B cell (primary cell): ENCODE measurements around the gene ATP8A1. TPM values are rescaled to one million over a fixed set of nuclear protein-coding genes. Genes with fewer than 3 reads are reported as not detected.

Source experiments
- ATAC-seq: fragments of 200-7000 bp; cut with Tn5 transposase; one replicate; pipeline ENCODE4 v1.10.0; 2021; ENCODE audit warnings: low read depth, mild to moderate bottlenecking, moderate number of reproducible peaks, moderate library complexity
- CTCF ChIA-PET: fragments of 350-600 bp; sonication (Branson Sonifier 250); formaldehyde crosslinking; loops from one replicate; lab custom pipeline; 2021; ENCODE audit warnings: antibody characterized with exemption, inconsistent platforms; lab: Charles Lee
- POLR2A ChIA-PET: fragments of 350-600 bp; sonication (Branson Sonifier 250); formaldehyde crosslinking; loops from one replicate; lab custom pipeline; 2021; ENCODE audit warnings: antibody characterized with exemption; lab: Charles Lee
- DNase-seq: peaks from one replicate; pipeline ENCODE4 v3.0.0; 2013
- H2AFZ ChIP-seq: 2 replicates; pipeline ENCODE4 v1.6.1; 2012; ENCODE audit warnings: mild to moderate bottlenecking, low read depth, low read length; ENCODE audit not compliant: insufficient read depth, poor library complexity, severe bottlenecking
- H3K27ac ChIP-seq, 2 donors: 1 replicate in 1 of 2; 2 replicates in 1 of 2; pipeline ENCODE4 v1.5.1; 2012 to 2013; ENCODE audit warnings: low read length in 2 of 2, mild to moderate bottlenecking in 2 of 2, moderate library complexity in 1 of 2
- H3K27me3 ChIP-seq, 4 experiments: fragments of 200-600 bp in 1 of 4; sonication (generic) in 1 of 4; replicated peaks in 1 of 4; 1 replicate in 2 of 4; 2 replicates in 2 of 4; pipeline versions ENCODE4 v1.6.1 to v1.7.0; 2013 to 2016; ENCODE audit warnings: low read length in 3 of 4, mild to moderate bottlenecking in 2 of 4, mixed read lengths in 1 of 4, moderate library complexity in 1 of 4; ENCODE audit not compliant: insufficient read depth in 4 of 4, control insufficient read depth in 3 of 4; ENCODE audit errors: control extremely low read depth in 1 of 4
- H3K36me3 ChIP-seq, 2 experiments: replicated peaks in 1 of 2; 1 replicate in 1 of 2; 2 replicates in 1 of 2; pipeline versions ENCODE4 v1.6.1 to v1.7.1; 2013; ENCODE audit warnings: low read length in 1 of 2; ENCODE audit not compliant: insufficient read depth in 2 of 2, control insufficient read depth in 1 of 2; ENCODE audit errors: control extremely low read depth in 1 of 2, extremely low read depth in 1 of 2
- H3K4me1 ChIP-seq, 2 donors: fragments of 200-600 bp in 1 of 2; sonication (generic) in 1 of 2; 1 replicate in 1 of 2; 2 replicates in 1 of 2; pipeline versions ENCODE4 v1.5.1 to v1.6.1; 2013 to 2017; ENCODE audit warnings: low read length in 2 of 2; ENCODE audit not compliant: control insufficient read depth in 2 of 2, insufficient read depth in 2 of 2
- H3K4me2 ChIP-seq: replicated peaks from 2 replicates; pipeline ENCODE3; 2012; ENCODE audit warnings: mild to moderate bottlenecking, low read depth, low read length; ENCODE audit not compliant: poor library complexity, severe bottlenecking
- H3K4me3 ChIP-seq, 5 experiments: fragments of 200-600 bp in 1 of 5; sonication (generic) in 1 of 5; 1 replicate in 3 of 5; 2 replicates in 2 of 5; pipeline versions ENCODE4 v1.5.1 to v1.7.0; 2011 to 2016; ENCODE audit warnings: low read length in 4 of 5, mild to moderate bottlenecking in 4 of 5, low read depth in 2 of 5, control low read depth in 1 of 5, moderate library complexity in 1 of 5; ENCODE audit not compliant: insufficient read depth in 1 of 5; ENCODE audit errors: control extremely low read depth in 1 of 5, extremely low read depth in 1 of 5
- H3K79me2 ChIP-seq: fragments of 200-600 bp; sonication (generic); one replicate; pipeline ENCODE4 v1.6.0; 2016; ENCODE audit warnings: low read length; ENCODE audit not compliant: control insufficient read depth, insufficient read depth
- H3K9ac ChIP-seq: fragments of 200-600 bp; sonication (generic); 2 replicates; pipeline ENCODE4 v1.6.1; 2017; ENCODE audit warnings: mild to moderate bottlenecking, low read length, moderate library complexity
- H3K9me3 ChIP-seq, 3 donors: one replicate each; pipeline versions ENCODE4 v1.6.1 to v1.7.1; 2013; ENCODE audit warnings: low read length in 2 of 3; ENCODE audit not compliant: control insufficient read depth in 2 of 3, insufficient read depth in 1 of 3; ENCODE audit errors: control extremely low read depth in 1 of 3
- H4K20me1 ChIP-seq: 2 replicates; pipeline ENCODE4 v1.6.0; 2012; ENCODE audit warnings: mild to moderate bottlenecking, low read length; ENCODE audit not compliant: insufficient read depth, control insufficient read depth, poor library complexity, severe bottlenecking
- H3K27ac Mint-ChIP-seq: one replicate; pipeline ENCODE4 v1.8.0; 2021; ENCODE audit warnings: mixed read lengths
- H3K27me3 Mint-ChIP-seq: one replicate; pipeline ENCODE4 v1.8.0; 2021; ENCODE audit warnings: mixed read lengths
- H3K4me1 Mint-ChIP-seq: one replicate; pipeline ENCODE4 v1.8.0; 2021; ENCODE audit warnings: mixed read lengths
- H3K4me3 Mint-ChIP-seq: one replicate; pipeline ENCODE4 v1.8.0; 2021; ENCODE audit warnings: mixed read lengths
- H3K9me3 Mint-ChIP-seq: one replicate; pipeline ENCODE4 v1.8.0; 2022; ENCODE audit warnings: mixed read lengths; ENCODE audit not compliant: insufficient read depth
- CTCF ChIP-seq: fragments of 200-600 bp; IDR thresholded peaks from one replicate; pipeline ENCODE4 v1.8.0; 2022; ENCODE audit warnings: antibody characterized with exemption, mild to moderate bottlenecking
- EZH2 ChIP-seq: IDR thresholded peaks from 2 replicates; pipeline ENCODE4 v1.6.1; 2012; ENCODE audit warnings: borderline replicate concordance, low read depth, mild to moderate bottlenecking, moderate library complexity, low read length; ENCODE audit not compliant: insufficient read depth, poor library complexity, severe bottlenecking
- WGBS: methylation state at CpG from one replicate; pipeline ENCODE4 v1.1.5; 2013; ENCODE audit warnings: missing lambda C conversion rate; ENCODE audit not compliant: insufficient coverage; 5-methylcytosine and 5-hydroxymethylcytosine counted together
- intact Hi-C: fragments of 100-400 bp; cut with micrococcal nuclease; formaldehyde crosslinking; loops from one replicate; pipeline ENCODE4 v1.10.0; 2022
- polyA plus RNA-seq: library from polyadenylated mRNA; depleted of rRNA; stranded (reverse); fragments of >200 nt; gene quantifications from 2 replicates; pipeline ENCODE4 v1.2.3, GENCODE V29; 2012
- total RNA-seq, 2 donors: library from RNA; stranded (reverse); fragments of 120-200 nt in 1 of 2; gene quantifications; 1 replicate in 1 of 2; 2 replicates in 1 of 2; pipeline versions ENCODE4 v1.2.3 to v1.2.4, GENCODE V29; 2013 to 2022

The ATP8A1 gene
- total and polyA plus RNA-seq, 2 donors (not counting 1 experiment from before 2014, with no cell fraction given): 28.7 to 51.8 TPM

- WGBS: 94% methylated on average over 2 of the region's 3 CpGs
- Histone ChIP-seq H3K79me2 (no peaks in the 10 kb centered on the region), H3K4me1 (no peaks in the 10 kb centered on the region), H4K20me1 (no peaks in the 10 kb centered on the region), H3K4me3 (no peak overlapping the region), H3K36me3 (peaks cover 0 to 3% of the 10 kb centered on the region in 2 experiments), H3K27me3 (no peaks in the 10 kb centered on the region), H3K9me3 (no peaks in the 10 kb centered on the region), H3K27ac (no peak overlapping the region), H3K4me2 (no peak overlapping the region), H2AFZ (no peak overlapping the region), H3K9ac (no peak overlapping the region)
- CTCF ChIA-PET: no interaction called here
- H3K4me3 Mint-ChIP-seq: no peak overlapping the region
- intact Hi-C loops: no loop called here
- no peak for DNase-seq
- no peaks in the 10 kb centered on the region for H3K4me1 Mint-ChIP-seq
- POLR2A ChIA-PET: no interaction called here
- TF ChIP-seq CTCF: no peak
- TF ChIP-seq EZH2: no peak
- H3K27ac Mint-ChIP-seq: no peak overlapping the region
- H3K9me3 Mint-ChIP-seq: no peaks in the 10 kb centered on the region
- no peak for ATAC-seq
- no peaks in the 10 kb centered on the region for H3K27me3 Mint-ChIP-seq
Measured at GRCh38 chr4:42473071-42473684, 183.7 kb downstream of the ATP8A1 start.

- no peak overlapping the region for H3K27ac ChIP-seq
- H3K27ac Mint-ChIP-seq: no peak overlapping the region
- ChIA-PET POLR2A (no interaction called here), CTCF (no interaction called here)
- H3K79me2 ChIP-seq: no peaks in the 10 kb centered on the region
- intact Hi-C loops: no loop called here
- H3K9me3 ChIP-seq: no peaks in the 10 kb centered on the region
- H3K4me3 ChIP-seq: no peak overlapping the region
- H3K4me1 ChIP-seq: no peaks in the 10 kb centered on the region
- H3K27me3 Mint-ChIP-seq: no peaks in the 10 kb centered on the region
- H4K20me1 ChIP-seq: no peaks in the 10 kb centered on the region
- no peaks in the 10 kb centered on the region for H3K4me1 Mint-ChIP-seq
- no peak for DNase-seq
- H3K36me3 ChIP-seq: peaks cover 0 to 3% of the 10 kb centered on the region in 2 experiments
- WGBS: 94% methylated on average over 3 of the region's 3 CpGs
- H3K4me3 Mint-ChIP-seq: no peak overlapping the region
- no peak for ATAC-seq
- H3K9ac ChIP-seq: no peak overlapping the region
- no peaks in the 10 kb centered on the region for H3K27me3 ChIP-seq
- no peak overlapping the region for H3K4me2 ChIP-seq
- H2AFZ ChIP-seq: no peak overlapping the region
- H3K9me3 Mint-ChIP-seq: no peaks in the 10 kb centered on the region
- no peak for TF ChIP-seq EZH2
- TF ChIP-seq CTCF: no peak
Measured at GRCh38 chr4:42471896-42472295, 185.0 kb downstream of the ATP8A1 start.
